Small intestine (tissue), 7 donors: ENCODE measurements around the gene ERF. TPM values are rescaled to one million over a fixed set of nuclear protein-coding genes. Genes with fewer than 3 reads are reported as not detected.

ENCODE experiments used
- DNase-seq, 2 donors: peaks; one replicate each; pipeline versions ENCODE4 v3.0.0 to v3.0.0-alpha.2; 2013
- FAIRE-seq: peaks from 2 replicates; lab custom pipeline; 2012; peaks lifted over from hg19 to GRCh38; lab: Jason Lieb, UNC
- H3K27ac ChIP-seq, 3 donors: one replicate each; pipeline ENCODE4 v1.5.1; 2013; ENCODE audit warnings: low read length in 2 of 3, mild to moderate bottlenecking in 2 of 3, control low read depth in 1 of 3, inconsistent platforms in 1 of 3, low read depth in 1 of 3, moderate library complexity in 1 of 3
- H3K27me3 ChIP-seq, 3 donors: one replicate each; pipeline ENCODE4 v1.6.1; 2013; ENCODE audit warnings: low read length in 3 of 3, inconsistent platforms in 1 of 3; ENCODE audit not compliant: control insufficient read depth in 3 of 3, insufficient read depth in 3 of 3
- H3K36me3 ChIP-seq, 3 donors: one replicate each; pipeline ENCODE4 v1.6.1; 2013; ENCODE audit warnings: low read length in 3 of 3, inconsistent platforms in 1 of 3, low read depth in 1 of 3, mild to moderate bottlenecking in 1 of 3, moderate library complexity in 1 of 3; ENCODE audit not compliant: control insufficient read depth in 3 of 3, insufficient read depth in 2 of 3
- H3K4me1 ChIP-seq, 3 donors: one replicate each; pipeline ENCODE4 v1.6.1; 2013; ENCODE audit warnings: low read length in 2 of 3, inconsistent platforms in 1 of 3, low read depth in 1 of 3, mild to moderate bottlenecking in 1 of 3, moderate library complexity in 1 of 3; ENCODE audit not compliant: control insufficient read depth in 3 of 3, insufficient read depth in 2 of 3
- H3K4me3 ChIP-seq, 3 donors: one replicate each; pipeline ENCODE4 v1.5.1; 2013; ENCODE audit warnings: low read length in 3 of 3, control low read depth in 1 of 3, inconsistent platforms in 1 of 3, low read depth in 1 of 3, mild to moderate bottlenecking in 1 of 3, moderate library complexity in 1 of 3
- H3K9me3 ChIP-seq, 2 donors: one replicate each; pipeline ENCODE4 v1.6.1; 2013; ENCODE audit warnings: low read depth in 1 of 2, low read length in 1 of 2; ENCODE audit not compliant: control insufficient read depth in 2 of 2, insufficient read depth in 1 of 2
- whole genome bisulfite sequencing, 3 donors: extraction: QIAGEN DNeasy Blood & Tissue Kit; methylation state at CpG; one replicate each; pipeline ENCODE4 v1.1.7; 2013; 5-methylcytosine and 5-hydroxymethylcytosine counted together
- polyA plus RNA-seq, 4 donors: library from polyadenylated mRNA; stranded (reverse) in 3 of 4; unstranded in 1 of 4; fragments of 200-250 nt in 3 of 4; fragments of 120-200 nt in 1 of 4; gene quantifications; one replicate each; pipeline versions ENCODE4 v1.2.1 to v1.2.3, GENCODE V29; 2013
- donor health status: healthy with polysubstance abuse.
- donor health status: control.
- donor health status: control.
- donor health status: Bipolar disorder and iron deficiency.
- donor health status: healthy.

ERF gene
- polyA plus RNA-seq, 4 donors, result 28.6 to 60.7 (median 41.7) TPM

DNA sequence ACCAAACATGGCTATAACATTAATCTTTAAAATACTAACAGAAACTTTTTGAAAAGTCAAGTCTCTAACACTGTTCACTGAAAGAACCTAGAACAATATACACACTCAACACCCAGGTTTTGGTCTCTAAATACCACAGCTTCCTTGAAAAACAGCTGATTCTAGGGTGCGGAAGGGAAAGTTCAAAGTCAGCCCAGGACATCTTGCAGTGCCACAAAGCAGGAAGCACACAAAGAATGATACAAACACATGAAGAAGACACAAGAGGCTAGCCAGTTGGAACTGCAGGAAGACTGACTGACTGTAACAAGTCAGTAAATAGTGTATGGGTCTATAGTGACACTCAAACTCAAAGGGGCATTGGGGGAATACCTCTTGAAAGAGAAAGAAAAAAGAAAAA lies 42.0 kb downstream of the ERF start:
- peak in 1 of 2 donors; percentile 48 for DNase-seq
- H3K27me3 ChIP-seq, result no peaks in the 10 kb centered on the region
- no peak overlapping the region for H3K27ac ChIP-seq
- 57 to 78% (median 60%) methylated on average over 1 of the region's 1 CpG for WGBS, 3 donors
- no peak for FAIRE-seq
- H3K9me3 ChIP-seq, result no peaks in the 10 kb centered on the region
- H3K4me1 ChIP-seq, result peaks cover 0 to 16% (median 3%) of the 10 kb centered on the region in 3 donors
- peaks cover 0 to 60% (median 12%) of the 10 kb centered on the region in 3 donors for H3K36me3 ChIP-seq
- H3K4me3 ChIP-seq, result no peak overlapping the region

DNA sequence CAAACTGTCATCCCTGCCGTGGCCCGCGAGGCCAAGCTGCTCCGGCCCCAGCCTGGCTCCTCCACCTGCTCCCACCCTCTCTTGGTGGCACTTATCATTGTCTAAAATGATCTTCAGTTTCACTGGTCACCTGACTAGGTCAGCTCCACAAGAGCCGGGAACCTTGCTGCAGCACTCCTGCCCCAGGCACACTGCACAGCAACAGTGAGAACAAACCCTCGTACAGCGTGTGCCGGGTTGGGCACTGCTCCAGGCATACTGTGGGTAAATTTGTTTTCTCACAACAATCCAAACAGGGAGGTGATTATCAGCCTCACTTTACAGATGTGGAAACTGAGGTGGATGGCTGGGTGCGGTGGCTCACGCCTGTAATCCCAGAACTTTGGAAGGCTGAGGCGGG lies 46.3 kb downstream of the ERF start:
- Histone ChIP-seq H3K27ac (no peak overlapping the region), H3K36me3 (peaks cover 14 to 77% (median 29%) of the 10 kb centered on the region in 3 donors), H3K4me3 (no peak overlapping the region), H3K4me1 (no peaks in the 10 kb centered on the region), H3K9me3 (no peaks in the 10 kb centered on the region), H3K27me3 (no peaks in the 10 kb centered on the region)
- FAIRE-seq (no peak), DNase-seq (no peak)
- 92 to 94% (median 93%) methylated on average over 11 of the region's 11 CpGs for WGBS, 3 donors

DNA sequence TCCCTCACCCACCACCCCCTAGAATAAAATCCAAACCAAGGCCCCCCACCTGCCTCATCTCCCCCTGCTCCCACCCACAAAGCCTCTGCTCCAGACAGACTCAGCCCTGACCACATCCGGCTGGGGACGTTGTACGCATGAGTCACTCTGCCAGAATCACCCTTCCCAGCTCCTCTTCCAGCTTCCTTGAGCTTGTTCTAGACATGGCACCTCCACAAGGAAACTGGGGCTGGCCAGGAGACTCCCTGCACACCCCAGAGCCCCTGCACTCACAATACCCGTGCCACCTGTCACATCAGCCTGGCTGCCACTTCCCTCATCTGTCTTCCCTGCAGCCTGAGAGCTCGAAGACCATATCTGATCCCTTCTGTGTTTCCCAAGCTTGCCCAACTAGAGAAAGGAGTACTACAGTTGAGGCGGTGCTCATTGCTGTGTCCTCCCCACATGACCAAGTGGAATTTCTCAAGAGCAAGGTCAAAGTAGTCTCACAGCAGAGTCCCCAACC lies 47.1 kb downstream of the ERF start:
- FAIRE-seq, result no peak
- no peak for DNase-seq

DNA sequence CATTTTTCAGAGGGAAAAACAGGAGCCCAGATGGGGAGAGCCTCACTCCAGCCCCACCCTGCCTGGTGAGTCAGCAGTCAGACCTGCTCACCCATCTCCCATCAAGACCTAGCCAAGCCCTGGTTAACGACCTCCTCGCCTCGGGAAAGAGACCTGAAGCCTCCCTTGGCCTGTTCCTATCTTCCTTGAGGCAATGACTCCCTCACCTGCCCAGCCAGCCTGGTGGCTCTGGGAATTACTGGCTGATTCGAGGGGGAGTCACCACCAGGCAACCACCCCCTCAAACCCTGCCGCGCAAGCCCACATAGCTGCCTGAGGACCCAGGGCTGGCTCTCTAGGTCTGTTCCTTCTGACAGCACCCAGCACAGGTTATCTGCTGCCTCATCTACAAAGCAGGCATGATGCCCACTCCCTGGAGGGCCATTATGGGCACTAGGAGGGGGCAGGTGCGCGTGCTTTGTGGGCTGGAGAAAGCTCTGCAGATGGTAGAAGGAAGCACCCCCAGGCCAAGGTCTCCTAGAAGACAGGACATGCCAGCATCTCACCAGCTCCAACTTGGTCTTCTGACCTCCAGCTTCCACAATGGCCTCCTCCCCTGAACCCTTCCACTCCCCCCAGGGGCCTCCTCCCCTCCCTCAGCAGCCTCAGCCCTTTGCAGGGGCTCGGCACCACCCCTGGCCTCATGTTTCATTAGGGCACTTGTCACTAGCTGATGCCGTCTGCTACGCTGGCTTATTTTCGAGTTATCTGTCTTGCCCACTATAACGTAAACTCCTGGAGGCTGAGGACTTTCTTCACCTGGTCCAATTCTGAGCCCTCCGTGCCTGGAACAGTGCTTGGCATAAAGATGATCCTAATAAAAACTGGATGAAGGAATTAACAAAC lies 47.8 kb downstream of the ERF start:
- Histone ChIP-seq H3K36me3 (peaks cover 14 to 82% (median 34%) of the 10 kb centered on the region in 3 donors), H3K9me3 (no peaks in the 10 kb centered on the region), H3K4me3 (no peak overlapping the region), H3K27me3 (no peaks in the 10 kb centered on the region), H3K4me1 (no peaks in the 10 kb centered on the region), H3K27ac (peak overlapping the region in 1 of 3 donors; percentile 43)
- WGBS, 3 donors, result 73 to 85% (median 80%) methylated on average over 14 of the region's 14 CpGs
- peak in 1 of 2 donors; percentile 36 for DNase-seq
- no peak for FAIRE-seq

More for the DNA sequence above, 47.1 kb downstream of the ERF start:
- 69 to 87% (median 73%) methylated on average over 6 of the region's 6 CpGs for WGBS, 3 donors
- Histone ChIP-seq H3K27me3 (no peaks in the 10 kb centered on the region), H3K9me3 (no peaks in the 10 kb centered on the region), H3K4me1 (no peaks in the 10 kb centered on the region), H3K36me3 (peaks cover 14 to 82% (median 32%) of the 10 kb centered on the region in 3 donors), H3K4me3 (no peak overlapping the region), H3K27ac (no peak overlapping the region)

DNA sequence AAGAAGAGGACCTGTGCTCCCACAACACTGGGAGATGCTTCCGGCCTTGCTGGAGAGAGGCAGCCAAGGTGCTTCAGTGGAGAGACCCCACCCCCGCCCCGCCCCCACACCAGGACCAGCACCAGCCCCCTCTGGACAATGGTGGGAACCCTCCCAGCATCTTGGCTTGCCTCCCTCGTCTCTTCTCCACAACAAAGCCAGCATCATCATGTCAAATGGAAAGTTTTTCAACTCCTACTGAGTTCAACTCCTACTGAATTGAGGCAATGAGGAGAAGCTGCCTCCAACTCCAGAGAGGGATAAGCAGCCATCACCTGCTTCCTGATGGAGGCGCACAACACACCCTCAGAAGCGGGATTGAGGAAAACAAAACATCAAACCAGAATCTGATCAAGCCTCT lies 50.3 kb downstream of the ERF start:
- DNase-seq, result no peak
- H3K27ac ChIP-seq, result no peak overlapping the region
- no peaks in the 10 kb centered on the region for H3K4me1 ChIP-seq
- H3K36me3 ChIP-seq, result peaks cover 14 to 91% (median 30%) of the 10 kb centered on the region in 3 donors
- no peaks in the 10 kb centered on the region for H3K27me3 ChIP-seq
- no peak for FAIRE-seq
- 90 to 96% (median 95%) methylated on average over 6 of the region's 6 CpGs for WGBS, 3 donors
- no peaks in the 10 kb centered on the region for H3K9me3 ChIP-seq
- H3K4me3 ChIP-seq, result no peak overlapping the region

DNA sequence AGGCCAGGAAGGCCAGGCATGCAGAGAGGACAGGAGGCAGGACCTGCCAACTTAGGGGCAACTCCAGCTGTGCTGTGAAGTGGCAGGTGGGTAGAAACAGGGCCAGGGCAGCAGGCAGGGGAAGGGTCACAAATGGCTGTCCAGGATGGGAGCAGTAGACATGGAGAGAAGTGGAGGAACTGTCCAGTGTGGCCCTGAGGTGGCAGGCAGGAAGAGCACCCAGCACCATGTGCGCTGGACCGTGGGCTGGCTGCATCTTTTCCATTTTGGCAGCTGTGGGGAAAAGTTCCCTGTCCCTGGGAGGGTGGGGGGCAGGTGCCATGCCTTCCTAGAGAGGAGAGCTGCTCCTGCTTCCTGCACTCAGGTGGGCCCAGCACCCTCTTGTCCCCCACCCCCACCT lies 51.2 kb downstream of the ERF start:
- Histone ChIP-seq H3K27ac (no peak overlapping the region), H3K4me3 (no peak overlapping the region), H3K9me3 (no peaks in the 10 kb centered on the region), H3K27me3 (no peaks in the 10 kb centered on the region), H3K4me1 (no peaks in the 10 kb centered on the region), H3K36me3 (peaks cover 14 to 92% (median 32%) of the 10 kb centered on the region in 3 donors)
- WGBS, 3 donors, result 91 to 95% (median 94%) methylated on average over 2 of the region's 2 CpGs
- DNase-seq (no peak), FAIRE-seq (no peak)

DNA sequence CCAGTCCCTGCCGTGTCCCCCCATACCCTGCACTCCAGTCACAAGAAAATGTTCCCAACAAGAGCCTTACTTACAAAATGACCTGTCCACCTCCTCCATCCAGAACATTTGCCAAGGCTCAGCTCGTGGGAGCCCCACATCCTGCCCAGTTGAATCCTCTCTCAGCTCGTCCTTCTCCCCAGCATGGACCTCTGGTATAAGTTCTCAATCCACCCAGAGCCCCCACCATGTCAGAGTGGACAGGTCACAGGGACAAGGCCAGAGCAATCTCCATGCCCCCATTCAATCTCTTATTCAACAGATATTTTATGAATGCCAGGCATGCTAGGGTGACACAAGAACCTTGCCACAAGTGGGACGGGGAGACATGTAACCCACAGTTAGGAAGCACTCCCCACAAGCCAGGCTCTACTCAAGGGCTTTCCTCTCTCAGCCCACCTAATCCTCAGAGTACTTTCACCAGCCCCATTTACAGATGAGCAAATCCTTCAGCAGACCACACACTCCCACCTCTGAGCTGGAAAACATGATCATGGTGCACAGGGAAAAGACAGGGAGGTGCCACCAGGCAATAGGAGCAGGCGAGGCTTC lies 52.5 kb downstream of the ERF start:
- no peaks in the 10 kb centered on the region for H3K27me3 ChIP-seq
- H3K4me1 ChIP-seq, result peaks cover 0 to 3% (median 2%) of the 10 kb centered on the region in 3 donors
- no peaks in the 10 kb centered on the region for H3K9me3 ChIP-seq
- no peak for DNase-seq
- H3K4me3 ChIP-seq, result no peak overlapping the region
- 73 to 80% (median 74%) methylated on average over 5 of the region's 5 CpGs for WGBS, 3 donors
- peak overlapping the region in 1 of 3 donors; percentile 65 for H3K27ac ChIP-seq
- no peak for FAIRE-seq
- peaks cover 9 to 89% (median 21%) of the 10 kb centered on the region in 3 donors for H3K36me3 ChIP-seq

DNA sequence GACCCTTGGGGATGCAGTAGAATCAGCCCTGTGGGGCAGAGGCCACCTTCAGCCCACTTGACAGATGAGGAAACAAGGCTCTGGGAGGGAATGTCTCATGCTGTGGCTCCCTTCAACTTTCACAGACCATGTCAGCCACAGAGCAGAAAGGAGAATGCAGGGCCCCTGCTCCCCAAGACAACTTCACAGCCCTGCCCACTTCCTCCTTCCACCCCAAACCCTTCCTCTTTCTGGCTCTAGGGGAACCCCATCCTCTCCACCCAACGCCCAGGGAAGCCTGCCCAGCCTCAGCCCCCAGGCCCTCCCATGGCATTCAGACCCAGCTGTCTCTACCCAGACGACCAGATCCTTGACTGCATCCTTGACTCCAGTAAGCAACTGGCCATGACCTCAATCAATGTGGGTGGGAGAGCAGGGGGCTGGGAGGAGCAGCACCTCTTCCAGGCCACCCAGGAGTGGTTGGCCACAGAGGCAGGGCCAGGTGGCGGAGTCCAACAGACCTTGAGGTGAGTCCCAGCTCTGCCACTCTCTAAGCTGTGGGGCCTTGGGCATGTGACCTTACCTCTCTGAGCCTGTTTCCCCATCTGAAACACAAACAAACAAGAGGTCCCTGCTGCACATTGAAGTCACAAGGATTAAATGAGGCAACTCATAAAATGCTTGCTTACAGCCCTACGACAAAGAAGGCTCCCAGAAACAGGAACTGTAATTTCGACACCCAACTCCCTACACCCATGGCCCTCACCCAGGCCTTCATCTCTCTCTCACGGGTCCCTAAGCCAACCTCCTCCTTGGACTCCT lies 53.2 kb downstream of the ERF start:
- FAIRE-seq (no peak), DNase-seq (peak in 1 of 2 donors; percentile 39)
- Histone ChIP-seq H3K36me3 (peaks cover 8 to 88% (median 17%) of the 10 kb centered on the region in 3 donors), H3K27ac (peak overlapping the region; percentile 30 to 65 (median 42)), H3K4me3 (no peak overlapping the region), H3K9me3 (no peaks in the 10 kb centered on the region), H3K4me1 (peaks cover 0 to 8% (median 8%) of the 10 kb centered on the region in 3 donors), H3K27me3 (no peaks in the 10 kb centered on the region)
- 61 to 84% (median 63%) methylated on average over 6 of the region's 6 CpGs for WGBS, 3 donors
